NCI-H446 treated with DMSO at 0.1 percent for 48 hours (cell line): ENCODE data around the gene FAM114A1.
"Not testable (repeated sequence)": the region's sequence is repeated elsewhere in the genome, so short reads cannot be mapped to it uniquely, and the experiment has no call there.

ENCODE experiments used
- DNase-seq: peaks from one replicate; lab custom pipeline; 2025; lab: John Stamatoyannopoulos, UW

The FAM114A1 gene

DNA sequence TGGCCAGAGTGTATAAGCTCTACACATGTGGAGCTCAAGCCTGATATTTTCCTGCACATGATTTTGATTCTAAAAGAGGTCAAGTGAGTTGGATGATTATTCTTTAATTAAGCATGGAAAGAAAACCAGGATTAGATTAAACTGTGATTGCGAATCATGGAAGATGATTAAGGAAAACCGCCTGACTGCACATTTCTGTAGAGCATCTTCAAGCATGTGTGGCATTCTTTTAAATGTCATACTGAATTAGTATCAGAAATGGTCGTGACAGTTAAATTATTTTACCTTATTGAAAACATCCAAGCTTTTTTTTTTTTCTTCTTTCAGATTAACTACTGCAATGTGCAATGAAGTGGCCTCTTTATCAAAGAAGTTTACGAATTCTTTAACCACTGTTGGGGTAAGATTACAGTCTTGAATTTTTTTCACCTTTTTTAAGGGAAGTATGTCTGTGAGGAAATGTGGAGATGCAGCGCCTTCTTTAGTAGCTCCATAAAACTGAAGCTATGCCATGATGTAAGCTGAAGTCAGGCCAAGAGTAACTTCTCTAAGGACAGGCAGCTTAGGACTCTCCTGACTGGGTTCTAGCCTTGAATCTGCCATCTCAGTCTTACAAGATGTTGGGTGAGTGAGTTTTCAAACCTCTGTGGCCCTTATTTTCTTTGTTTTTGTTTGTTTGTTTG is 67.9 kb downstream of the FAM114A1 start:
- no peak for DNase-seq

DNA sequence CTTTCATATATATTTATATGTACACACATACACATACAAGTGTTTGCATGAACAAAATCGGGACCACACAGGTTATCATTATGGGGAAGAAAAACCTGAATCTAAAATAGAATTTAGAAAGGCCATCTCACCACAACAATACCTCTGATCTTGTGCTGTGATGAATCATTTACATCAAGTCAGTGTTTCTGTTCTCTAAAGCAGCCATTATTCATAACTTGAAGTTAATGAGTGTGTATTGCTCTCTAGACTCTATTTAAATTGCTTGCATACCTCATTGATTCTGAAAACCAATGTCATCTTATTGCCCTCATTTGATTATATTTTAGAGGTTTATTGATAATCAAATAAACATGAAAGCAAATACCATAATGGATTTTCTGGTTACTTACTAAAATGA is 71.6 kb downstream of the FAM114A1 start:
- no peak for DNase-seq

DNA sequence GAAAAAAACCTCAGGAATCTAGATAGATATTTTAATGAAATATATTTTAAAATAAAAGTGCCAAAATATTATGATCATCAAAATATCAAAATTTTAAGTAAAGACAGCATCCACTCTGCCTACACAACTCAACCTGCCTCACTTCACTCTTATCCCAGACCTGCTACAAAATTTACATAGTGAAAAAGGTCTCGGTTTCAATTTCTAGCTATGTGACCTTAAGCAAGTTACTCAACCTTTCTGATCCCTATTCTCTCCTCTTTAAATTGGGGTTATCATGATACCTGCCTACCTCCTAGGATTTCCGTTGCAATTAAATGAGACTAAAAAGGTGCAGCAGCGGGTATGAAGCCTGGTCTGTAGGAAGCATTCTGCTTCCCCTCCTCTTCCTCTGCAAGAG is 72.9 kb downstream of the FAM114A1 start:
- no peak for DNase-seq

DNA sequence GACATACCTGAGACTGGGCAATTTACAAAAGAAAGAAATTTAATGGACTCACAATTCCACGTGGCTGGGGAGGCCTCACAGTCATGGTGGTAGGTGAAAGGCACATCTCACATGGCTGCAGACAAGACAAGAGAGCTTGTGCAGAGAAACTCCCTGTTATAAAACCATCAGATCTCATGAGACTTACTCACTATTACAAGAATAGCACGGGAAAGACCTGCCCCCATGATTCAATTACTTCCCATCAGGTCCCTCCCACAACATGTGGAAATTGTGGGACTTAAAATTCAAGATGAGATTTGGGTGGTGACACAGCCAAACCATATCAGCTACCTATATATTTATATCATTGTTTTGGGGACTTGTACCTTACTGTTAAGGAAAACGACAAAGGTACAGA is 74.3 kb downstream of the FAM114A1 start:
- DNase-seq = not testable (repeated sequence)

DNA sequence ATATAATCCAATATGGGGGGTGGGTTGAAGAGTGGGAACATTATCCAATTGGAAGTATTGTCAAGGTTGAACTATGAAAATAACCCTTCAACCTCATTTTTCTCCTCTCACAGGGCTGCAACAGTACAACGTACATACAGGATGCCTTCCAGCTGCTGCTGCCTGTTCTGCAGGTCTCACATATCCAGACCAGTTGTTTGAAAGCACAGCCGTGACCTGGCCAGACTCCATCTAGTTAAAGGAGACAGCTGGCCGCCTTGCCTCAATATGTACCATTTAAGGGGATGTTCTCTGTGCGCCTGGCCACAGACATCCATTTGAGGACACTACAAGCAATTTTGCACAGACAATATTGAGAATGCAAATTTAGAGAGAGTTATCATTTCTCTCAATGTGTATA is 75.7 kb downstream of the FAM114A1 start:
- DNase-seq = no peak

DNA sequence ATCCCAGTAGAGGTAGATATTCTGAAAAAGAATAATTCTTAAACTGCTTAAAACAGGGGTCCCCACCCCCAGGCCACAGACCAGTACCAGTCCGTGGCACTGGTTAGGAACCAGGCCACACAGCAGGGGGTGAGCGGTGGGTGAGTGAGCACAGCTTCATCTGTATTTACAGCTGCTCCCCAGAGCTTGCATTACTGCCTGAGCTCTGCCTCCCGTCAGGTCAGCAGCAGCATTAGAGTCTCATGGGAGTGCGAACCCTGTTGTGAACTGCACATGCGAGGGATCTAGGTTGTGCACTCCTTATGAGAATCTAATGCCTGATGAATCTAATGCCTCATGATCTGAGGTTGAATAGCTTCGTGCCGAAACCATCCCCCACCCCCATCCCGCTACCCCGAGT is 76.8 kb downstream of the FAM114A1 start:
- no peak for DNase-seq

DNA sequence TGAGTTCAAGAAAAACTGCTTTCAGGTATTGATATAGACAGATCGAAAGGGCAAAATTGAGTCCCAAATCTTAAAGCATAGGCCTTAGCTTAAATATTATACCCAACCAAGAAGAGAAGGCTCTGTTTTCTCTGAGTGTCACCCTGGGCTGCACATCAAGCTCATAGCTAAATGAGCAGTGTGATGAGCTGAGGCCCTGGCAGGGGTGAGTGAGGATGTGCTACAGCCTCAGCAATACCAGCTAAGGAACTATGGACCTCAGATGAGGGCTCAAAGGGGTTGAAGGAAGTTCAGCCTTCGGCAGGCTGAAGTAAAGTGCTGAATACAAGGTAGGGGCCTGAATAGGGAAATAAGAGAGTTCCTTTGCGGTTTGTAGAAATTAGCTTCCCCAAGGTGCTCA is 79.3 kb downstream of the FAM114A1 start:
- DNase-seq = no peak

DNA sequence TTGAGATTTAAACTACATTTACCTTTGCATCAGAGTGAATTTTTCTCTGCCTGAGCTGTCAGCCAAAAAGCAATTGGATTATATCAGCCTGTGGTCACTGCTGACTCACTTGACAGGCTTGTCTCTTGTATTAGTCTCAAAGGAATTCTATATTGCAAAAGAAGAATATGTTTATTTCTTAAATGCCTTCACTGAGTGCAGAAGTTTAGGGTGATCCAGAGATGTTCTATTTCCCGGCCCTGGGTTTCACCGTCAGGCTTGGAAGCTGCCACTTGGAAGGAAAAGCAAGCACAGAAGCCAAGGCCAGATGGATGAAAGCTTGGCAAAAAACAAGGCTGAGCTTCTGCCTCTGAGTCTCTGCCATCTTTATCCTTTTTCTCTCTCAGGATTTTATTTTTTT is 80.9 kb downstream of the FAM114A1 start:
- DNase-seq = peak; percentile 24

DNA sequence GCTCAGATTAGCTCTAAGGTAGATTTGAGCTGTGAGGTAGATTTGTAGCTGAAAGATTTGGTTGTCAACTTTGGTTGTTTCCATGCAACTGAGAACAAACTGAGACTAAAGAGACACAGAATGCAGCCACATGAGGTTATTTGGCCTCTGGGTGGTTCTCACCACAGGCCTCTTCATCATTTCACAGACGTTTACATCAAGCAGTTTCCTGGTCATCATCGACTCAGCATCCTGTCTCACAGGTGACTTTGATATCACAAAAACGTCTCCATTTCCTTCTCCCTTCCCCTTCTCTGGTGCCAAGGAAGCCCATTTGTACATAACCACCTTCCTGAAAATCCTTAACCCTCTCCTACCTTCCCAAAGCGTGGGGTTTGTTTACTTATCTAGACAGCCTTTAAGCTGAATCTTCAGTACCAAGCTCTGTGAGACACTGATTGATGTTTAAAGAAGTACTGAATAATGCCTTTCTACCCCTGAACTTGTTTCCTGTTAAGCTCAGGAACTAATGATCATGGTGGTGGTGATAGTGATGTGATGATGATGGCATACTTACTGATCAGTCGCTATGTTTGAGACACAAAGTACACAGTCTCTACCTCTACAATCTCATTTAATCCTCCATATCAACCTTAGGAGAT is 81.9 kb downstream of the FAM114A1 start:
- no peak for DNase-seq

DNA sequence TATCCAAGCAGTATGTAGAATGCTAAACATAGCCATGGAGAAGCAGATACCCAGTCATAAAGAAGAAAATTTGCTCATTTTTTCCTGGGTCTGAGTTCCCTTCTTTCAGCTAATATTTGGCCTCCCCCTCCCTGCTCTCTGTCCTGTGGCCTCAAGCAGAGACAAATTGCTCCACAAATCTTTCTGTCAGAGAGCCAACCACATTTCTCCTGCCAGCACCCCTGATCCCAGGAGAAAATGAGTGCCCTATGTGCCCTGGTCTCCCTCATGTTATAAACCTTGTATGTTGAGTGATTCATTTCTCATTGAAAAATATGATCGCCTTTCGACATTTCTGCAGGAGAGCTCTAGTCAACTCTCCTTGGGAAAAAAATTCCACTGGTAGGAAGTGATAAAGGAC is 82.6 kb downstream of the FAM114A1 start:
- no peak for DNase-seq

DNA sequence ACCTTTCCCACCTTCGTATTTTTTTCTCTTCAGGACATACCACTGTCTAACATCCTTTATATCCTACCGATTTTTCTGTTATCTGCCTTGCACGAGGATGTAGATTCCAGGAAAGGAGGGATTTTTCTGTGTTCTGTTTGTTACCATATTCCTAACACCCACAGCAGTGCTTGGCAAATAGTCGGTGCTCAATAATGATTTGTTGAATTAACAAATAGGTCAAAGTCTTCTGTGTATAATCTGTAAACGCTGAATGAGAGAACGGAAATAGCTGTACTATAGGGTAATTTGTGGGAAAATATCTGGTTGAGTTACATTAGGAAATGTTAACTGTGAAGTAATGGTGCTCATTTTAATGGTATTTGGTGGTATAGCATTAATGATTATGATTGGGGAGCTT is 83.1 kb downstream of the FAM114A1 start:
- DNase-seq = no peak

DNA sequence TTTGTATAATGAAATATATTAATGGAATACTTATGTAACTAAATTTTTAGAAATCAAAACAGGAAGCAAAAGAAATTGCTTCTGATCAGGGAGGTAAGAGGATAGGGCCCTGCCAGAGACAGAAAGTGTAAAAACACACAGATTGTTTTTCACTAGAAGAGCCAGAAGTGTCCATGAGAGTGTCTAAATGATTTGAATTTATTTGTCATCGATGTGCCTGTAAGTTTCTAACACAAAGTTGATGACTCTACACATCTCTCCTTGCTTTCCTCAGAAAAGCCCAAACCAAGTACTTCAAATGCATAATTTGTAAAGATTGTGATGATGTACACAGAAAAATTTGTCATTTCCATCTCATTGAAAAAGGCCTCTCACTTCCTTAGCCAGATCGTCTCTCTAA is 84.0 kb downstream of the FAM114A1 start:
- no peak for DNase-seq

DNA sequence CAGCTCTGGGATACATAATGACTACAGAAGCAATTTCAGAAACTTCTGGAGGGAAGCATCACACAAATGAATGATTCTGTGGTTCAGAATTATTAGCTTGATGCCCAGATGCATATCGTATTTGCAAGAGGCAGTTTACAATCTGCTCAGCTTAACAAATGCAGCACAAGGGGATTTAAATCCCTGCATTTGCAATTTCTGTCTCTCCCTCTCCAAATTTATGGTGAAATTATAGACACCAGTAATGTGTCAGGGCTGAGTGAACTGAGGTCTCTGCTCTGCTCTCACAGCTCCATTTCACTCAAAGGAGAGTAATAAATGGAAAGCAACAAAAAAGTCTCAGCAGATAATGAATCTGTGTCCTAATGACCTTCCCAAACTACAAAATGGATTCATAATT is 84.4 kb downstream of the FAM114A1 start:
- no peak for DNase-seq

DNA sequence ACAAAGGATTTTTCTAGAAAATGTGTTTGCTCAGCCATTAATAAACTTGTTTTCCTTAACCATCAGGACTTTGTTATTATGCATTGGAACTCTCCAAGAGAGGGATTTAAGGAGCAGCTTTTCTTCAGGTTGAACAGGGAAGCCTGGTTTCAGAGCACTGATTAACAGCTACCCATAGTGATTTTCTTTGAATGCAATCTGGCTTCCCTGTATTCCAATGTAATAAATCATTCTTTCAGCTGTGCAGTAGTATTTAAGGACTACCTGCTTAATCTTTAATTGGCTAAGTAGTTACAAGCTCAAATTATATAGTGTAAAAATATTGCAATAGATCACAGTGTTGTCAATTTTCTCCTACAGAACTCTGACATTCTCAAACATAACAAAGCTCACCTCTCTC is 87.1 kb downstream of the FAM114A1 start:
- no peak for DNase-seq

DNA sequence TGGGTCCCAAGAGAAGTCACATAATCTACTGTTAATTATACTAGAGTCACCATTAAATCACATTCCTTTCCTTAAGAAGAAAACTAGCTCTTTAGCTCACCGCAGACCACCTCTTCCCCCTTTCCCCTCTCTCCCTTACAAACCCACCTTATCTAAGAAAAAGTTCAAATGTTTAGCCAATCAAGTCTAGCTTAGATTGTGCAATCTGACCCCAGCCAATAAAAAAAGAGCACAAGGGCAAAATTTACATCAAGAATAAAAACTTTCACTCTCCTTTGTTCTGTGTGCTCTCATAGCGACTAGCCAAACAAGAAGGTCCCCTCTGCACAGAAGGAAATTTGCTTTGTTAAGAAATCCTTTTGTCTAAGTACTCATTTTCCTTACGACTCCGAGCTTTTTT is 88.4 kb downstream of the FAM114A1 start:
- no peak for DNase-seq

DNA sequence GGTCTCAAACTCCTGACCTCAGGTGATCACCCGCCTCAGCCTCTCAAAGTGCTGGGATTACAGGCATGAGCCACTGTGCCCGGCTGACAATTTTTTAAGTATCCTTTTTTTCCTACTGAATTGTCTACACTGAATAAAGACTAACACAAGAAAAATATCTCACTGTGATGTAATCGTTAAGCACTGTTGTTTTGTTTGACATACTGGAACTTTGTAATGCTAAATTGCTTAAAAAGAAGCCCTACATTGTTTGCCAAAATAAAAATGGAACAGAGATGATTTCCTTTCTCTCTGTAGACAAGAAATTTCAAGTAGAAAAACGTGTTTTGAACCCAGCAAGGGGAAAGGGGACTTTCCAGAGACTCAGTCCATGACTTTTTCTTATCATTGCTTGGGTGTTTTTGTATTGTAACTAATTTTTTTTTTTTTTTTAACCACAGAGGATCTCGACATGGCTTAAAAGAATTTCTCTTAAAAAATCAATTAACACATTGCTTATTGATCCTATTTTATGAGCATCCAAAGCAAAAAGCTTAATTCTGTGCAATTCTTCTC is 89.7 kb downstream of the FAM114A1 start:
- DNase-seq = no peak

DNA sequence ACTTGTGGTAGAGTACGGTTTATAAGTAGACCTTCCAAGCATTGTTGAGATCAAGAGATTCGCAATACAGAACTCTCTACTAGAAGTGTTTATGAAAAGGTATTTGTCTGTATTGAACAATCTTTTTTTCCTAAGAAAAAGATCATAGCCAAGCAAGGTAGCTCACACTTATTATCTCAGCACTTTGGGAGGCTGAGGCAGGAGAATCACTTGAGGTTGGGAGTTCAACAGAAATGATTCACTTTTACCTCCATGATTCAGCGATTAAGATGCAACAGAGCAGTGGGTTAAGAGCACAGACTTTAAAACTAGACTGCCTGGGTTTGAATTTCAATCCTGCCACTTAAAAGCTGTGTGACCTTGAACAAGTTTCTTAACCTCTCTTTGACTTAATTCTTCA is 90.3 kb downstream of the FAM114A1 start:
- no peak for DNase-seq

DNA sequence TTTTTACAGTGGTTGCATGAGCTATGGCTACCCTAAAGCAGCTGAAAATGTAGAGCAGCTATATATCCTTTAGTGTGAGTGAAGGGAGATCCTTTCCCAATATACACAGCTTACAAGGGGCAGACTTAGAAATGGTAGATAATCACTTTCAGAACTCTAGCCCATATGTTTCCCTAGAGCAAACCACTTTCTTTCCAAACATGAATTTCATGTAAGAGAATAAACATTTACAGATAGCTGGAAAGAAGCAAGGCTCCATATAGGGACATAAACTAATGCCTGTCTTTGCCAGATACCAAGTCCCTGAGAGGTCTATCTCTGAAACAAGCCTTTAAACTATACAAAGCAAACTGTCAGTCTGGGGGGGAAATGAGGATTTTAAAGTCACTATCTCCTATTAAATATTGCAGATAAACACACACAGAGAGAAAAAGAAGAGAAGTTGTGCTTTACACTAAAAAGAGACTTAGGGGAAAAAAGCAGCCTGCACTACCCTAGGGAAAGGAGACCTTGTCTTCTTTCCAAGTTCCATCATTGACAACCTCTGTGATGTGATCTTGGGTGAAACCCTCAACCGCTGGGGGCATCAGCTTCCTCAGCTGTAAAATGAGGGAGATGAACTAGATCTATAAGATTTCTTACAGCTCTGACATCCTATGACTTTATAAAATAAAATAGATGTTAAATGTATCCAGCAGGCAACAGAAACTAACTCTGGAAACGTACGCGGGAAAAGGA is 91.0 kb downstream of the FAM114A1 start:
- DNase-seq = no peak

DNA sequence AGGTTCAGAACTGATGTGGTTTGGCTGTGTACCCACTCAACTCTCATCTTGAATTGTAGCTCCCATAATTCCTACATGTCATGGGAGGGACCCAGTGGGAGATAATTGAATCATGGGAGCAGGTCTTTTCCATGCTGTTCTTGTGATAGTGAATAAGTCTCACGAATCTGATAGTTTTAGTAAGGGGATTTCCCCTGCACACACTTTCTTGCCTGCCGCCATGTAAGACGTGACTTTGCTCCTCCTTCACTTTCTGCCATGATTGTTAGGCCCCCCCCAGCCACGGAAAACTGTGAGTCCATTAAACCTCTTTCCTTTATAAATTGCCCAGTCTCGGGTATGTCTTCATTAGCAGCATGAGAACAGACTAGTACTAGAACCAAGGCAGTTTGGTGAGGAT is 91.6 kb downstream of the FAM114A1 start:
- not testable (repeated sequence) for DNase-seq

DNA sequence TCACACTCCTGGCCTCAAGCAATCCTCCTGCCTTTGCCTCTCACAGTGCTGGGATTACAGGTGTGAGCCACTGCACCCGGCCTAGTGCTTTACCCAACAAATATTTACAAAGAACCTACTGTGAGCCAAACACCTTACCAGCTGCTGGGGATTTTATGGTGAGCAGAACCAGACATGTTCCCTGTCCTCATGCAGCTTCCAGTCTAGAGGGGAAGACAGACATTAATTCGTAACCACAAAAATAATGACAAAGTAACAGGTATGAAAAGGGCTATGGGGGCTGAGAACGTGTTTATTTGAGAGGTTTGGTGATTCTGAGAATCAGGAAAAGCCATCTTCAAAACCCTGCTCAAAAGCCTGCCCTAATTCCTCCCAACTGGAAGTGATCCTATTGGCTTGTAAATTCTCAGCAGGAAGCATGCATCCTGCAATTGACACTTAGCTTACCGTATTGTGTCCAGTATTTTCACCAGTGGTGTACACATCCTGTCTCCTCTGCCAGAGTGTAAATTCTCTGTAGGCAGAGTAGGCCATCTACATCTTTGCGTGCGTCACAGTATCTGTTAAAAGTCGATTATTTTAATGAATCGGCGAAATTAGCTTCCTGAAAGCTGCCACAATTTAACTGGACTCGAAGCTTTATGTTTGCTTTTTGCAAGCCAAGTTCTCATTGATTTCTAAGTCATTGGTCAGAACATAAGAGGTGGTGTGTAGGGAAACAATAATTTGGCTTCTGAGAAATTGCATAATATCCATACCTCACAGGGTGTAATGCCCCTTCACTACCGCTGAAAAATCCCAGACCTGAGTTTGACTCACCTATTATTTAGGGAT is 97.6 kb downstream of the FAM114A1 start:
- no peak for DNase-seq

DNA sequence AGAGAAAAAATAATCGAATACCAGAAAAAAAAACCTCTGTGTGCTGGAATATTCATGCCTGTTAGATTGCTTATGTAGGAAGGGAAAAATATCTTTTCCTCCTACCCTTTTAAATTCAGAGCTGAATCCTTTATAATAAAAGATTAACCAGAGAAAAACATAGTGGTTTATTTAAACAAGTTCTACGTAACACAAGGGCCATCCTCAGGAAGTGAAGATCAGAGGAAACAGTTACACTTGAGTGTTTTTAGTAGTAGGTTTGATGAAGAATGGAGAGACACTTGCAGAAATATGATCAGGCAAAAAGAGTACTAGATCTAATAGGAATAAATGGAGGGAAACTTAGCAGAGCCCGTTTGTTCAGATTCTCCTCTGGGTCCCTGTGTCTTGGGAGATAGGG is 98.3 kb downstream of the FAM114A1 start:
- no peak for DNase-seq
